Nucleus accumbens (tissue), 56 donors: ENCODE measurements around the gene REP15.
"Not testable (repeated sequence)": the region's sequence is repeated elsewhere in the genome, so short reads cannot be mapped to it uniquely, and the experiment has no call there.

ENCODE experiments used
- DNase-seq, 56 donors: peaks; one replicate each; lab custom pipeline; 2025; lab: John Stamatoyannopoulos, UW

REP15 gene

DNA sequence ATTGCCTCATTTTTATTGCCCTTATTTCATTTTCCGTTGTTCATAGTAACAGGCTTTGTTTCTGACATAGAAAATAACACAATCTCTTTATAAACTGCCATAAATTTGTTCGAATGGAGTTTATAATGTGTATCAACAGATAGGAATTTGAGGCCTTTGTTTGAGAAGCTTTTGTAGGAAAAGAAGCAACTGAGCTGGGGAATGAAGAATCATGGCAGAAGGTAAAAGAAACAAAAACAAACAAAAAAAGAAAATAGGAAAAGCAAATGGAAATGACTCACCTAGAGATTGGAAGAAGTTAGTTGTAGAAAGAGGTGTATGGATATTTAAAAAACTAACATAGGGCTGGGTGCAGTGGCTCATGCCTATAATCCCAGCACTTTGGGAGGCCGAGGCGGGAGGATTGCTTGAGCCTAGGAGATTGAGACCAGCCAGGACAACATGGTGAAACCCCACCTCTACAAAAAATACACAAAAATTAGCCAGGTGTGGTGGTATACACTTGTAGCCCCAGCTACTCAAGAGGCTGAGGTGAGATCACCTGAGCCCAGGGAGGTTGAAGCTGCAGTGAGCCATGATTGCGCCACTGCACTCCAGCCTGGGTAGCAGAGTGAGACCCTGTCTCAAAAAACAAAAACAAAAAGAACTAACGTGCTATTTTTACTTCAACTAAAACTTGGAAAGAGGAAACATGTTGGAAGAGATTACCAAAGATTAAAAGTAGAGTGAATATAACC lies 523 bp upstream of the REP15 start:
- DNase-seq, result no peak

- DNase-seq, result no peak
These were observed 767 bp downstream of the REP15 start for GRCh38 chr12:27696864-27697564.

GRCh38 chr12:27703720-27704452 lies 7.6 kb downstream of the REP15 start:
- peak in 38 of 56 donors; percentile 0 to 73 (median 15) for DNase-seq

DNA sequence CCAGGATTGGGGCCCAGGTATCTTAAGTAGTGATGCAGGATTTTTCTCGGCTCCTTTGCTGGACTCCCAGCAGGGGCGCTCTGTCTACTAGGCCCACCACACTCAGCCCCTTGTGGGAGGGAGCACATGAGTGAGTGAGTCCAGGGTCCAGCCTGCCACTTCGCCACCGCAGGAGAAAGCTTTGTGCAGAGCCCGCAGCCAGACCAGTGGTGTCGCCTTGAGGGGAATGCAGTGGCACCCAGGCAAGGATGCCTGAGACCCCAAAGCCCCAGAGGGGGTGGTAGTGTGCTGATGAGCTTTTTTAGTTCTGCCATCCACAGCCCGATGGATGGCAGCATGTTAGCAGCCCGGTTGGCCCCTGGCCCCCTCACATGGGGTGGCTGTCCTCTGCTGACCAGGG lies 9.0 kb downstream of the REP15 start:
- DNase-seq, result no peak

GRCh38 chr12:27707216-27707615 lies 11.0 kb downstream of the REP15 start:
- no peak for DNase-seq

DNA sequence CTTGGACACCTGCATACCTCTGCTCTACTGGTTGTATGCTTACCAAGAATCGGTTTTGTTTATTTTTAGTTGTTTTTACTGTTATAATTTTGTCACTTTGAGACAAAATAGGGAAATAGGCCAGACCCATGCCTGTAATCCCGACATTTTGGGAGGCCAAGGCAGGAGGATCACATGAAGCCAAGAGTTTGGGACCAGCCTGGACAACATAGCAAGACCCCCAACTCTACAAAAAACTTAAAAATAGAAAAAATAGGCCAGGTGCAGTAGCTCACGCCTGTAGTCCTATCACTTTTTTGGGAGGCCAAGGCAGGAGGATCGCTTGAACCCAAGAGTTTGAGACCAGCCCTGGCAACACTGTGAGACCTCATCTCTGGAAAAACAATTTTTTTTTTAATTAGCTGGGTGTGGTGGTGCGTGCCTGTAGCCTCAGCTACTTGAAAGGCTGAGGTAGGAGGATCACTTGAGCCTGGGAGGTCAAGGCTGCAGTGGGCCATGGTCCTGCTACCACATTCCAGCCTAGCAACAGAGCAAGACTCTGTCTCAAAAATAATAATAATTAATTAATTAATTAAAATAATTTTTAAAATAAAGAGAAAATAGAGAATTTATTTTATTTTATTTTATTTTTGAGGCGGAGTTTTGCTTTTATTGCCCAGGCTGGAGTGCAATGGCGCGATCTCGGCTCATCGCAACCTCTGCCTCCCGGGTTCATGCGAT lies 13.1 kb downstream of the REP15 start:
- no peak for DNase-seq

GRCh38 chr12:27709932-27710591 lies 13.8 kb downstream of the REP15 start:
- no peak for DNase-seq

- peak; percentile 17 to 97 (median 85) for DNase-seq
These were observed 14.5 kb downstream of the REP15 start, which contains the start of gene MRPS35 for GRCh38 chr12:27710592-27711316. Gene MRPS35, plus strand, starts transcription at chr12:27710832. Its CDS starts 12 bp downstream, at chr12:27710844.

DNA sequence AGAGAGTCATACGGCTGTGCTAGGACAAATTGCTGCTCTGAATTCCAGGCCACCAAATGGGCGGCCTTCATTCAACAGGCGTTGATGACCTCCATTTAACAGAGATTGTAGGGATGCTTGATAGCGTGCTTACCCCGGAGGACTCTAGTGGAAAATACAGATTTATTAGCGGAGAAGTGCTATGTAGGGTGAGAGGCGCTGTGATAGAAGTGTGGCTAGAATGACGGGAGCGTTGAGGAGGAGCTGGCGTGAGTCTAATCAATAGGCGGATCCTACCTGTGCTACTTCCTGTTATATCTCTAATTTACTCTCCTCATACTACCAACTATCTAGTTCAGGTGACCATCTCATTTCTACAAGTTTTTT lies 15.1 kb downstream of the REP15 start:
- peak in 2 of 56 donors; percentile 28 to 51 for DNase-seq

GRCh38 chr12:27711967-27712366 lies 15.7 kb downstream of the REP15 start:
- DNase-seq, result no peak

DNA sequence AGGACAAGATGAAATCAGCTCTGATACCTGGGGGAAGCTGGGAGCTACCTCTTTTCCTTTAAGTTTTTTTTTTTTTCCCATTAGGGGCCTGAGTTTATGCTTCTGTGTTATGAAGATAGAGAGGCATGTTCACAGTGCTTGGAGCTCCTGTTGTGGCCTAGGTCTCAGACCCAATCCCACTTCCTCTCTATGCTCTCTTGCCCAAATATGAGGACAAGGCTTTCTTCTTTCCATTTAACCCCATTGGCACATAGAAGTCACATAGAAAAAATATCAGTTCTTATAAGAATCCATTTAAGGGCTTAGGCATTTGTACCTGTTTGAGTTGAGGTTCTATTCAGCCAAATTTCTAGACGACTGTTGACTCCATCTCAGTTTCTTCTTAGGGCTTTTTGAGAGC lies 27.0 kb downstream of the REP15 start:
- no peak for DNase-seq

DNA sequence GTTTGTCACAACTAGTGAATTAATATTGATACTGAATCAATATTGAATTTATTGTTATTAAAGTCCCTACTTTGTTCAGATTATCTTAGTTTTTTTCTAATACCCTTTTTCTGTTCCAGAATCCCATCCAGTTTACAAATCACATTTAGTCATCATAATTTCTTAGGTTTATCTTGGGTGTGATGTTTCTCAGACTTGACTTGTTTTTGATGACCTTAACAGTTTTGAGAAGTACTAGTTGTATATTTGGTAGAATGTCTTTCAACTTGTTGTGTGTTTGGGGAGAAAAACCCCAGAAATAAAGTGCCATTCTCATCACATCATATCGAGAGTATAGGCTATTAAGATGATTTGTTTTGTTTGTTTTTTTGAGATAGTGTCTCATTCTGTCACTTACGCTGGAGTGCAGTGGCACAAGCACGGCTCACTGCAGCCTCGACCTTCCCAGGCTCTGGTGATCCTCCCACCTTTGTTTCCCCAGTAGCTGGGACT lies 33.9 kb downstream of the REP15 start:
- no peak for DNase-seq

- no peak for DNase-seq
These were observed 36.0 kb downstream of the REP15 start for GRCh38 chr12:27732281-27732680.

DNA sequence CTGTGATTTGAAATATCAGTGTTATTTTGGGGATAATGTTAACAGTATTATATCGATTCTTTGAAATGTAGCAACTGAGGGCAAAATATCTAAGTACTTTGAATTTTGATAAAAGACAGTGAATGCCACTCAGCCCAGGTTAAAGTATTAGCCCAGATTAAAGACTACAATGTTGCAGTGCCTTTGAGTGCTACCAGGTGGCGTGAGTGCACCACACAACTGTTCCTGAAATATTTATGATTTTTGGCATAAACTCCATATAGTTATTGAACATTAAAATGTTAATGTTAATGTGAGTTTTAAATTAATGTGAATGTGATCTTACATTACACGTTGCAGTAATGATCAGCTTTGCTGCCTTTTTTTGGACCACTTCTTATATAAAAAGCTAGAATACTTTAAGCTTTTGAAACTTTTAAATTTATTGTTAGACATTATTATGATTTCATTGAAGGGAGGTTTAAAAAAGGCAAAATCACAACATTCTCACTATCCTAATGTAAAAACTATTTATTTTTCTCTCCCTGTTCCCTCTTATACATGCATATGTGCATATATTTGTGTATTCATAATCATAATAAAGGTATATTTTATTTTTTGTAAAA lies 36.9 kb downstream of the REP15 start:
- DNase-seq, result peak in 6 of 56 donors; percentile 0 to 8 (median 3)

GRCh38 chr12:27733791-27734190 lies 37.5 kb downstream of the REP15 start:
- no peak for DNase-seq

DNA sequence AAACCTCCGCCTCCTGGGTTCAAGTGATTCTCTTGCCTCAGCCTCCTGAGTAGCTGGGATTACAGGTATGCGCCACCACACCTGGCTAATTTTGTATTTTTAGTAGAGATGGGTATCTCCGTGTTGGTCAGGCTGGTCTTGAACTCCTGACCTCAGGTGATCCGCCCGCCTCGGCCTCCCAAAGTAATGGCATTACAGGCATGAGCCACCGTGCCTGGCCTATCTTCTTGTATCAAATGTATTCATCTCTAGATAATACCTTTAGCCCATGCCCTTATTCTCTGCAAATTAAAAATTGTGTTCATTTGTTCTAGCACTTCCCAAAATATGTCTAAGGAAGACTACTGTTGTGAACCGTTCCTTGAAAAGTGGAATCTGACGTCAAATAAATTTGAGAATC lies 38.1 kb downstream of the REP15 start:
- not testable (repeated sequence) for DNase-seq

DNA sequence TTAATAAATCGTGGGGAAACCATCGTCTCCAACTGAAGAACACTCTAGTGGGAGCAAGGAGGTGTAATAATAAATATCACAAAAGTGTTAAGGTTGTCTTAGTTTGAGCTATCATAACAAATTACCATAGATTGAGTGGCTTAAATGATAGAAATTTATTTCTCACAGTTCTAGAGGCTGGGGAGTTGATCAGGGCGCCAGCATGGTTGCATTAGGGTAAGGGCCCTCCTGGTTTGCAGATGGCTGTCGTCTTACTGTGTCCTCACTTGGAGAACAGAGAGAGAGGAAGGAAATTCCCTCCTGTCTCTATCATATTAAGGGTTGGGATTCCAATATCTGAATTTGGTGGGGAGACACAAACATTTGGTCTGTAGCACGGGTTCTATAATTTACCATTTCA lies 47.4 kb downstream of the REP15 start:
- DNase-seq, result no peak

GRCh38 chr12:27745734-27746133 lies 49.5 kb downstream of the REP15 start:
- DNase-seq, result not testable (repeated sequence)
